H7 (cell line): ENCODE results near the gene BEST1. TPM values are rescaled to one million over a fixed set of nuclear protein-coding genes. Genes with fewer than 3 reads are reported as not detected.

Source experiments
- DNase-seq: peaks from one replicate; pipeline ENCODE4 v3.0.0; 2012
- H3K27me3 ChIP-seq: 2 replicates; pipeline ENCODE4 v1.6.0; 2011; ENCODE audit warnings: mild to moderate bottlenecking, low read length; ENCODE audit not compliant: control insufficient read depth, insufficient read depth
- H3K36me3 ChIP-seq: replicated peaks from 2 replicates; pipeline ENCODE4 v1.5.1; 2011; ENCODE audit warnings: low read length; ENCODE audit not compliant: control insufficient read depth, insufficient read depth
- H3K4me3 ChIP-seq: 2 replicates; pipeline ENCODE4 v1.5.1; 2011; ENCODE audit warnings: low read depth, mild to moderate bottlenecking, control low read depth, low read length, moderate library complexity; ENCODE audit not compliant: insufficient read depth
- total RNA-seq: library from RNA; depleted of rRNA; stranded (reverse); fragments of >200 nt; shearing (Covaris generic); gene quantifications from 2 replicates; pipeline ENCODE4 v1.2.3, GENCODE V29; 2014

Gene BEST1
- total RNA-seq, 1 experiment from 2014 or later: 0.45 TPM

DNA sequence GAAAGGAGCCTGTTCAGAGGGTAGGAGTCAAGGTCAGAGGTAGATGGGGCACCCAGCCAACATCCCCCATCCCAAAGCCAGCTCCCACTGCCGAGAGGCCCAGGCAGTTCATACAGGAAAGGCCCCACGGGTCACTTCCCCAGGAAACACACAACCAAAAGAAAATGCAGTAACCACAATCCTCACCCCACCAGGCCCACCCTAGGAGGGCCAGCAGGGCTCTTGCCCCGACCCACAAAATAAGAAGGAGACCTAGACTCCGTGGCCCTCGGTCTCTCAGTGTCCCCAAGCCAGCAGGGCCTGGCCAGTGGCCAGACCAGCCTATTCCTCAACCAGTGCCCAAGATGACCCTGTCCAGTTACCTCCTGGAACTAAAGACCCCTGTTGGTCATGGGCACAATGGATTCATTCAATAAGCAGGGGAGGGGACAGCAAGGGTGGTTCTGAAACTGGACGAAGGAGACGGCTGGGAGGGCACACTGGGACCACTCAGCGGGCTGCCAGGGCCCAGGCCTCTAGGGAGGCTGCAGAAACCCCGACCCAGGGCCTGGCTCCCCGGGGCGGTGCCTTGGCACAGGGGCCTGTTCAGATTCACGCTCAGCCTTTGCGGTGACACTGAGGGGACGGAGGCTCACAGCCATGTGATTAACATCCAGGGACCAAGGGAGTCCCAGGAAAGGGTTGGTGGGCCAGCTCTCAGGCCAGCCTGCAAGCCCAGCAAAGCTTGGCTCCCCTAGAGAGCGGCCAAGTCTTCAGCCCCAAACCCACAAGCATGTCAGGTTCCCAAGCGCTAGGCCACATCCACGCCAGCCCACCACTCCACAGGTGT lies 38.2 kb upstream of the BEST1 start:
- Histone ChIP-seq H3K4me3 (no peak overlapping the region), H3K36me3 (no peaks in the 10 kb centered on the region), H3K27me3 (peaks cover 8% of the 10 kb centered on the region)
- DNase-seq: peak; percentile 39

DNA sequence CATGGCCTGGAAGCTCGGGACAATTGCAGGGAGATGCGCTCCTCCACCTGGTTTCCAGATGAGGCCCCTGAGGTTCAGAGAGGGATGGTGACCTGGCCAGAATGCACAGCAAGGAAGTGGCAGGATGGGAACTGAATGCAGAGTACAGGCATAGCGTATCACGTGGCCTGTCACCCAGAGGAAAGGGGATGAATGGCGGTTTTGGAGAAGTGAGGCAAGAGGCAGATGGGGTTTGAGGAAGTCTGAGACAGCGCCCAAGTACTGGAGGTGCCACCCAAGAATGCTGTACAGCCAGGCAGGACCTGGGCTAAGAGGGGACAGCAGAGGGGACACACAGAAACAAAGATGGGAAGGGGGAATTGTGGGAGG lies 37.6 kb upstream of the BEST1 start:
- Histone ChIP-seq H3K4me3 (no peak overlapping the region), H3K27me3 (peaks cover 11% of the 10 kb centered on the region), H3K36me3 (no peaks in the 10 kb centered on the region)
- DNase-seq: no peak

DNA sequence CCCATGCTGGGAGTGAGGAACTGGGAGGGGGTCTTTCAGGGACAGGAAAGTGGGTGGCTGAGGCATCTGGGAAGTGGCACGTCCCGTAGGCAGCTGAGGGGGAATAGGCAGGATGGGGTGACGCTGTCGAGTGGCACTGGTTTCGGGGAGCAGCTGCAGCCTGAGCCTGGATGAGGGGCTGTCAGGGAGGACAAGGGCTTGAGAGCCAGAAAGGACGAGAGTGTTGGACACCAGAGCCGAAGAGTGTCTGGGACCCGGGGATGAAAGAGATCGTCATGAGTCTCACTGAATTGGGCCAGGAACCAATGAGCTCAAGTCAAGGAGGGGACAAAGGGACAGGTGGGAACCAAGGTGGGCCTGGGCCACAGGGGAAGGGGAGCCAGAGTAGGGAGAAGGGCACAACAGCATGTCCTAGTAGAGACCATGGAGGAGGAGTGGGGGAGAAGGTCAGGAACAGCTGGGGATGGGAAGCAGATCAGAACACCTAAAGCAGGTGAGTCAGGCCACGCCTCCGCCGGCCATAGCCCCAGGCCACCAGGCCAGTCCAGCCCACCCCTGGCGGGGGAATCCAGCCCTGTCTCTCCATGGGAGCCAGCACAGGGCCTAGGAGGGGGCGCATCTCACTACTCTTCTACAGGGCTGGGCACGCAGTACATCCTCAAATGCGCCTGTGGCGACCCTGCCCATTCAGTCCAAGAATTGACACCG lies 37.0 kb upstream of the BEST1 start:
- H3K4me3 ChIP-seq: no peak overlapping the region
- peak; percentile 66 for DNase-seq
- H3K27me3 ChIP-seq: peaks cover 17% of the 10 kb centered on the region
- no peaks in the 10 kb centered on the region for H3K36me3 ChIP-seq

DNA sequence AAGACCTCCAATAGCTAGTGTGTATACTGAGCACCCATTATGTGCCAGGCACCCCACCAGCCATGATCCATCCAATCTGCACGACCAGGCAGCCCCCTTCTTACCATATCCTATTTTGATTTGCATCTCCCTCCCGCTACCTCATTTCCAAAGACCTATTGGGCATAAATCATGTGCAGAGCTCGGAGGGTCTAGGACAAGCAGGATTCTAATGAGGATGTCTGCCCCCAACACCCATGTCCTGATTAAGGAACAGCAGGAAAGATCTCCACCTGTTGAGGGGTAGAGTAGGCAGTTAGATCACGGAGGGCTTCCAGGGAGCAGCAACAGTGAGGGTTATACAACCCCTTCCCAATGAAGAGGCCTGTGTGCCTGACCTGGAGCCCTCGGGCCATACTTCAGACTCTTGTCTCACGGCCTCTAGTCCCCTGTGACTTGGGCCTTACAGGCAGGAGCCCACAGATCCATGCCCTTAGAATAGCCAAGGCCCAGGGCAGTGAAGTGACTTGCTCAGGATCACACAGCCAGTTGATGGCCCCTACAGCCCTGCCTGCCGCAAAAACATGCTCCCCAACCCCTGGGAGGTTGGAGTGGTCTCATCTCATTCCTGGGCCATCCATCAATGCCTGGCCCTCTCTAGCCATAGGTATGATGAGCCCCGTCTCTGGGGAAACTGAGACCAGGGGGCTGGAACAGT lies 36.3 kb upstream of the BEST1 start:
- DNase-seq: peak; percentile 37

DNA sequence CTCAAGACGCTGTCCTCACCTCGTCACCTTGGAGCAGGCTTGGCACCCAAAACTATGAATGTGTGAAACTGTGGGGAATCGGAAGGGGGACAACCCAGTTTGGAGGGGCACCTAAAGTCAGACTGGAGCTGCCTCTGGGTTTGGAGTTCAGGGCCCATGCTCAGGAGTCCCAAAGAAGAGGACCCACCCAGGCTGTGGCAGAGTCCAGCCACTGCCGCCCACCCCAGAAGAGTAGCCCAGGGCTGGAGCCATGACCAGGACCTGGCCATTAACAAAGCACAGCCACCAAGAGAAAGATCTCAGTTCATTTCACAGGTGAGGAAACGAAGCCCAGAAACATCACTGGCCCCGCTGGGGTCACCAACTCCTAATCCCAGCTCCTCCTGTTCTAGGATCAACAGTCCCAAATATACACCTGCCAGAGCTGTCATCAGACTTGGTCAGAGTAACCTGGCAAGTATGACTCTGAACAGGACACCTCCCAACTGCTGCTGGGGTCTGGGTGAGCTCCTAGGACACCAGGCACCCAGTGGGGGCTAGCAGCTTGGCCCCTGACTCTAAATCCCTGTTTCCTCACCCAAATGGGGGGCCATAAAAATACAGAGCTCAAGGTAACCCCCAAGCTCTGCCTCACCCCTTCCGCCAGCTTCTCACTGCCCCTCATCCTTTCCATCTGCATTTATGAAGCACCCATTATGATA lies 35.5 kb upstream of the BEST1 start:
- DNase-seq: peak; percentile 36
- Histone ChIP-seq H3K36me3 (no peaks in the 10 kb centered on the region), H3K27me3 (peaks cover 22% of the 10 kb centered on the region), H3K4me3 (no peak overlapping the region)

More for the DNA sequence above, 36.3 kb upstream of the BEST1 start:
- Histone ChIP-seq H3K4me3 (no peak overlapping the region), H3K27me3 (peaks cover 22% of the 10 kb centered on the region), H3K36me3 (no peaks in the 10 kb centered on the region)

DNA sequence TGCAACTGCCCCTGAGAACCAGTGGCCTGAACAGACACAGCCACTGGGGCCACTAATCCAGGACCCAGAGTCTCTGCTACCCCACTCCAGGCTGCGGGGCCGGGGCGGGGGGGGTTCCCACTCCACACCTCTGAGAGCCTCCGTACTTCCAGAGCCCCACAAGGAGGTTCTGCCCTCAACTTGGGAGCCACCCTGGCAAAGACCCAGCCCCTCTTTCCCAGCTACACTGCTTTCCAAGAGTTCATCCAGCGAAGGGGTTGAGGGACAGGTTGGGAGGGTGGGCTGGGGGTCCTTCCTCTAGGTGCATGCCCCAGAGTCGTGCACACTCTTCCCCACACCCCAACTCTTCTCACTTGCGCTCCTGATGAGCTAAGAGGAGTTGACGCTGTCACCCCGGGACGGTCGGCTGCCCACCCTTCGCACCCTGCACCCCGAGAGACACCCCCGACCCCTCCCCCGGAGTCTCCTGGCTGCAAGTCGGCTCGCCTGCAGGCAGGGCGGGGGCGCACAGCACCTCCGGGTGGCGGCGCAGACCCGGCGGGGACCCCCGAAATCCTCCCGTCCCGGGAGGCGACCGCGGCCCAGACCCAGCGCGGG lies 33.3 kb upstream of the BEST1 start:
- H3K36me3 ChIP-seq: no peaks in the 10 kb centered on the region
- peaks cover 24% of the 10 kb centered on the region for H3K27me3 ChIP-seq
- peak; percentile 81 for DNase-seq
- H3K4me3 ChIP-seq: peak overlapping the region; percentile 53

DNA sequence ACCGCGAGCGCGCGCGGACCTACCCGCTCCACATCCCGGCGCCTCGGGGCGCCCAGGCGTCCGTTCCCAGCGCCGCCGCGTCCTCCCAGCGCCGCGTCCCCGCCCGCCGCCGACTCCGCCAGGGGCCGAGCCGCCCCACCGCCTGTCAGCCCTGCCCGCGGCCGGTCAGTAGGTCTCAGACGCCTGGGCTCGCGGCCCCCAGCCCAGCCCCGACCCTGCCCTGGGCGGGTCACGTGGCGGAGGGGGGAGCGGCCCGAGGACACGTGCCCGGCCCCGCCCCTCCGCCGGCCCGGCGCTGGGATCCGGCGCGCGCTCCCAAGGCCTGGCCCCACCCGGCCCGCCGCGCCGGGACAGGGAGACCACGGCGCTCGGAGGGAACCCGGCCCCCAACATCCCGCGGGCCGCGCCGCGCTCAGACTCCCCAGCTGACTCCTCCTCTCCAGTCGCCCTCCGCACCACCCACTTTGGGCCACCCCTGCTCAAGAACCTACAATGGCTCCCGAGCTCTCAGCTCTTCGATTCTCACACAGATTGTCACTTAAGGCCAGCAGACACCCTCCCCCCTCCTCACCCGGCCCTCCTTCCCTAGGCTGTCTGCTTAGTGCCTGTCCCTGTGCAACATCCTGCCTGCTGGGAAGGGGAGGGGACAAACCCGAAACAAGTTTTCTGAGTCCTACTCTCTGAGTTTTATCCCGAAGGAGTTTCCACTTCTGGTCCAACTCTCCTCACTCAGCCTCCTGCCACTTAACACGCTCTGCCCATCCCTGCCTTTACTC lies 32.6 kb upstream of the BEST1 start, which contains the start of gene RAB3IL1:
TSS of gene RAB3IL1 (minus strand) at position 233 of the 776 bp plus-strand sequence. CDS start at position 34, 199 bp downstream.
- H3K27me3 ChIP-seq: peaks cover 24% of the 10 kb centered on the region
- DNase-seq: peak; percentile 99
- peak within 1 kb of the TSS; percentile 53 for H3K4me3 ChIP-seq
- H3K36me3 ChIP-seq: no peaks in the 10 kb centered on the region

DNA sequence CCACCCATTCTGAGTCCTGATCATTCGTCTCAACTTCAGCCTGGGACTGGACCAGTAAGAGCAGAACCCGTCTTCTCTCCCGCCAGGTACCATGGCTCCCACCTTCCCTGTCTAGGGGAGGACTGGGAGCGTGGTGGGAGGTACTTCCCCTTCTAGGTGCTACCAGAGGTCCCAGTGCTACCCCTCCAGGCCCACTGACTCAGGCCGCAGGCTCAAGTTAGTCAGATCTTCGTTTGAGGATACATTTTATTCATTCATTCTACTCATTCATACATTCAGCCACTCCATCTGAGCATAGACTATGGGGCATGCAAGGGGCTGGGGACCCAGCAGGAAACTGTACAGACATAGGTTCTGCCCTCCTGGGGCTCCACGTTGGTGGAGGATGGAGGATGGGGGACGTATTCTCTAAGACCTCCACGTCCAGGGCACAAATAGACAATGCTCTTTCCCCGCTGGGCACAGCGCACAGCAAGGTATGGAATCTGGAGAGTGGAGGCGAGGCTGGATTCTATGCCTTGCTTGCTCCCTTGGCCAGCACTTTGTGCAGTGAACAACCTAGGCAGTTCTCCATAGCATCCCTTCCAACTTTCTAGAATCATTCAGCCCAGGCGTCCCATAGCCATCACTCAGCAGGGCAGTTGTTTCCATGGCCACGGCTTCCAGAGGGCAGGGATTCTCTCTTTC lies 31.8 kb upstream of the BEST1 start:
- no peak overlapping the region for H3K4me3 ChIP-seq
- DNase-seq: peak; percentile 49

DNA sequence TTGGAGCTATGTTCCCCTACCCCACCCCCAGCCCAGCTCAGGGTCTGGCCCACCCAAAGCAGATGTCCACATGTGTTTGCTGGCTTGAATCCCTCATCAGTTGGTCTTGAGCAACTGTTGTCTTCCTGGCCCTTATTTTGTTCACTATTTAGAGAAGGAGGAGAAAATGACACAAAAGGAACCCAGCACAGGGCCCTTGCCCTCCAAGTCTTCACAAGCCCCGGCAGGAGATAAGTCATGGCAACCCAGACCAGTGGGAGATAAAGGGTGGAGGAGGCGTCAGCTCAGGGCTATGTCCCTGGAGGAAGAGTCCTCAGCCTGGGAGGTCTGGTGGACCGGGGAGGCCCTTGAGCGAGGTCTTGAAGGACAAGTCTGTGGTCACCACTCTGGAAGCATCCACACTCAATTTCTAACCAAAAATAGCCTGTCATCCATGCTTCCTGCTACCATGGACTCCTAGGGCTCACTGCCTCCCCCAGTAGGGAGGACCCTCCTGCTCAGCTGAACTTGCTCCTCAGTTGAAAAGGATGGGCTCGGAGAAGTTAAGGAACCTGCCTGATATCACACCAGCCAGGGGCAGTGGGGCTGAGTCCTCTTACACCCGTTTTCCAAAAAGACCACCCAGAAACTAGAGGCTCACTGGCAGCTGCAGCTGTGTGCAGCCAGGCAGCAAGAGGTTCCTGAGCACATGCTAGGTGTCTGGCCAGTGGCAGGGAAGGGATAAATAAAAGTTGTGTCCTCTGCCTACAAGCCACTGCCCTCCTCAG lies 31.0 kb upstream of the BEST1 start:
- Histone ChIP-seq H3K4me3 (no peak overlapping the region), H3K27me3 (peaks cover 24% of the 10 kb centered on the region), H3K36me3 (no peaks in the 10 kb centered on the region)
- peak; percentile 19 for DNase-seq

More for the DNA sequence above, 31.8 kb upstream of the BEST1 start:
- H3K36me3 ChIP-seq: no peaks in the 10 kb centered on the region
- peaks cover 24% of the 10 kb centered on the region for H3K27me3 ChIP-seq

DNA sequence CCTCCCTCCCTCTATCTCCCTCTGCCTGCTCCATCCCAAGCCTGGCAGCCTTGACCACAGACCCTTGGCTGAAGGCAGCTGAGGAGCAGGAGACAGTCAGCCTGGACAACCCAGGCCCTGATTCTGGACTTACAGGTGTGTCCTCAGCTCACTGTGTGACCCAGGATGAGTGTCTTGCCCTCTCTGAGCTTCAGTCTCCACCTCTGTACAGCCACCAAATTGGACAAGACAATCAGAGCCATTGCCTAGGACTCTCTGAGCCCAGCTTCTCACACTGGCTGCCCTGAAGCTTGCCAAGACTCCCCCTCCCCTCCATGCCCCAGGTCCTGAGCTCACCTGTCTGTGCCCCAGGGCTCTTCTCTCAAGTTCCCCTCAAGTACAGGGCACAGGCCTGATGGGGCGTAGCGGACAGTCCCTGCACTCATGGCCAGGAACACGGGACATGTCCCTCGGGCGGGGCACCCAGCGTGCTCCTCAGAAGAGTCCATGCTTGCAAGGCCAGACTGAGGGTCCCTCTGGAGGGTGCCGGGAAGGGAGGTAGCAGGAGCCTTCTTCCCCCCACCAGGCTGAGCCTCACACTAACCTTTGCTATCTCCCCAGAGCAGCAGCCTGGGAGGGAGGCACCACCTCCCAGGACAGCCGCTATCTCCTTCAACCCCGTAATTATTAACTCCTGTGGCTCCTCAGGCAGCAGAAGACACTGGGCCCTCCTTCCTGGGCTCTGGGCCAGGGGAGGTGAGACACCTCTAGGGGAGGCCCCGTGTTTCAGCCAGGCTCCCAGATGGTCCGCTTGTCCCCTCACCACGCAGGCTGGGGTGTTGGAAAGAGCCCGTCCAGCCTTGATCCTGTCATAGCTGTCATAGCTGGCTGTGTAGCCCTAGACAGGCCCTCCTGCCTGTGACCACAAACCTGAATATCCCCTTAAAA lies 30.2 kb upstream of the BEST1 start:
- peak; percentile 31 for DNase-seq
- Histone ChIP-seq H3K27me3 (peaks cover 24% of the 10 kb centered on the region), H3K36me3 (no peaks in the 10 kb centered on the region), H3K4me3 (no peak overlapping the region)

DNA sequence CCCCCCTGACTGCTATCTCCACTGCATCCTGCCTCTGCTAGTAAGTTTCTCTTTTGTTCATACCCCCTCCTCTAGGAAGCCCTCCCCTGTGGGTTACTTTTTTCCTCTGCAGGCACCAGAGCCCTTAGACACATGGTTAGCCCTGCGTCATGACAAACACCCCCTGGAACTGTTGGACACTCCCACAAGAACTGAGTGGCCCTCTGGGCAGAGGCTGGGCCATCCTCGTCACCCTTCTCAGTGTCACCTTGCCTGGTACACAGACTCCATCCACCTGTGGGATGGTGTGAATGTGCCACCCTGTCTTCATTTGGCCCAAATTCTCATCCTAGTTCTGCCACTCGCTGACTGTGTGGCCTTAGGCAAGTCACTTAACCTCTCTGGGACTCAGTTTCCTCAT lies 28.7 kb upstream of the BEST1 start:
- Histone ChIP-seq H3K27me3 (peaks cover 20% of the 10 kb centered on the region), H3K36me3 (no peaks in the 10 kb centered on the region), H3K4me3 (no peak overlapping the region)
- DNase-seq: no peak
